Measurements from ENCODE around the gene TTLL7.

TTLL7 gene, protein sequence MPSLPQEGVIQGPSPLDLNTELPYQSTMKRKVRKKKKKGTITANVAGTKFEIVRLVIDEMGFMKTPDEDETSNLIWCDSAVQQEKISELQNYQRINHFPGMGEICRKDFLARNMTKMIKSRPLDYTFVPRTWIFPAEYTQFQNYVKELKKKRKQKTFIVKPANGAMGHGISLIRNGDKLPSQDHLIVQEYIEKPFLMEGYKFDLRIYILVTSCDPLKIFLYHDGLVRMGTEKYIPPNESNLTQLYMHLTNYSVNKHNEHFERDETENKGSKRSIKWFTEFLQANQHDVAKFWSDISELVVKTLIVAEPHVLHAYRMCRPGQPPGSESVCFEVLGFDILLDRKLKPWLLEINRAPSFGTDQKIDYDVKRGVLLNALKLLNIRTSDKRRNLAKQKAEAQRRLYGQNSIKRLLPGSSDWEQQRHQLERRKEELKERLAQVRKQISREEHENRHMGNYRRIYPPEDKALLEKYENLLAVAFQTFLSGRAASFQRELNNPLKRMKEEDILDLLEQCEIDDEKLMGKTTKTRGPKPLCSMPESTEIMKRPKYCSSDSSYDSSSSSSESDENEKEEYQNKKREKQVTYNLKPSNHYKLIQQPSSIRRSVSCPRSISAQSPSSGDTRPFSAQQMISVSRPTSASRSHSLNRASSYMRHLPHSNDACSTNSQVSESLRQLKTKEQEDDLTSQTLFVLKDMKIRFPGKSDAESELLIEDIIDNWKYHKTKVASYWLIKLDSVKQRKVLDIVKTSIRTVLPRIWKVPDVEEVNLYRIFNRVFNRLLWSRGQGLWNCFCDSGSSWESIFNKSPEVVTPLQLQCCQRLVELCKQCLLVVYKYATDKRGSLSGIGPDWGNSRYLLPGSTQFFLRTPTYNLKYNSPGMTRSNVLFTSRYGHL

DNA sequence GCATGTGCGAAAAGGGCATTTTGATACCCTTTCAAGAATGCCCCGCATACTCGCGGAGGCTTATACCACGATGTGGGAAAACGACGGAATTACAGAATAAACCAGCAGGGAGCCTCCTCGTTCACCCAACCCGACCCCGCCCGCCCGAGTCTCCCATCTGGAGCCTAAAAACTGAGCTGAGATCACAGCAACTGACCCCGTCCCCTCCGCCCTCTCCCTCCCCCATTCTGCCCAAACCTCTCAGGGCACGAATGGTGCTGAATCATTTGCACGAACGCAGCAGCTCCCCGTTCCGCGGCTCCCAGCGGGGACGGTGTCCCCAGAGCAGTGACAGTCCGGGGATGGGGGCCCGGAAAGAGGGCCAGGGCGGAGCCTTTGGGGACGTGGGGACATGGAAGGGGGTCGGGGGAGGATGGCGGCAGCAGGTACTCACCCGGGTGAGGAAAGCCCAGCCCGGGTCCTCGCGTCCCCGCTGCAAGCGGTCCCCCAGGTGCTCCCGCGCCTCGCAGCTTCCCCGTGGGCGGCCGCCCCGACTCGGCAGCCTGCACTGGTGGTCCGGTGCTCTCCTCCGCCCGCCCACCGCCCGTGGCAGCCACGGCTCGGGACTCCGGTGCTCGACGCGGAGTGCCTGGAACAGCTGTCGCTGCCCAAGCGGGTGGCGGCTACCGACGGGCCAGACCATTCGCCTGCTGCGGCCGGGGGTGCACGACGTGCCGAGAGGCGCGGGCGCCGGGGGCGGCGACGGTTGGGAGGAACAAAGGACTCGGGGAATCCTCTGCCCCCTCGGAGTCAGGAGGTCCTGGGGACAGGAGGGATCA, at the start of gene TTLL7:
Gene TTLL7 (minus strand): TSS at position 635 of the 818 bp plus-strand sequence. CDS start 46,921 bp downstream, outside the sequence.
- no peak within 1 kb of the TSS for H3K27ac ChIP-seq (ENCODE audit: low read length)
- H3K9me3 ChIP-seq (ENCODE audit: insufficient read depth, low read depth, low read length) = no peaks in the 10 kb centered on the region
- peaks cover 68% of the 10 kb centered on the region for H3K27me3 ChIP-seq (ENCODE audit: insufficient read depth, low read length)
- H3K4me1 ChIP-seq (ENCODE audit: insufficient read depth, low read length) = peaks cover 2% of the 10 kb centered on the region; the same call in 1 of the 2 replicates
- H3K36me3 ChIP-seq (ENCODE audit: insufficient read depth, low read depth, low read length) = no peaks in the 10 kb centered on the region
- H3K9ac ChIP-seq (ENCODE audit: low read depth, low read length) = peak within 1 kb of the TSS; percentile 87
- H3K4me3 ChIP-seq (ENCODE audit: low read length) = peak within 1 kb of the TSS; percentile 86

DNA sequence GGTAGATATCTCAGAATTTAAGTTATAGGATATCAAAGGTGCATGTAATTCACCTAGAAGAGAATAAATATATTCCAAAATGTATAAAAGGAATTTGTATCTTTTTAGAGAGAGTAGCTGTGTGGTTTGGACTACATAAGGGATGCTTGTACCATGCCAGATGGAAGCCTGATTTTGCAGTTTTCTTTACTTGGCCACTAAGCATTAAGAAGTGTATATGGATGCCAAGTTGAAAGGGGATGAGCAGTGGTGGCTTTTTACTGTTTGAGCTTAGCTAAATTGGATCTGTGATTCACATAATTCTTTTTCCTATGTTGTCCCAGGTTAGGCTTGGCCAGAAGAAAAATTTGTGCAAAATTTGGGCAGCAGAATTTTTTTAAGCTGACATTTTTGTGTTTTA, 43.5 kb upstream of the TTLL7 start:
- Histone ChIP-seq H3K4me1 (ENCODE audit: insufficient read depth, low read length) (no peaks in the 10 kb centered on the region), H3K36me3 (ENCODE audit: insufficient read depth, low read depth, low read length) (no peaks in the 10 kb centered on the region), H3K27me3 (ENCODE audit: insufficient read depth, low read length) (peaks cover 6% of the 10 kb centered on the region; the same call in 1 of the 2 replicates), H3K27ac (ENCODE audit: low read length) (no peak overlapping the region), H3K4me3 (ENCODE audit: low read length) (no peak overlapping the region), H3K9ac (ENCODE audit: low read depth, low read length) (no peak overlapping the region), H3K9me3 (ENCODE audit: insufficient read depth, low read depth, low read length) (no peaks in the 10 kb centered on the region)

DNA sequence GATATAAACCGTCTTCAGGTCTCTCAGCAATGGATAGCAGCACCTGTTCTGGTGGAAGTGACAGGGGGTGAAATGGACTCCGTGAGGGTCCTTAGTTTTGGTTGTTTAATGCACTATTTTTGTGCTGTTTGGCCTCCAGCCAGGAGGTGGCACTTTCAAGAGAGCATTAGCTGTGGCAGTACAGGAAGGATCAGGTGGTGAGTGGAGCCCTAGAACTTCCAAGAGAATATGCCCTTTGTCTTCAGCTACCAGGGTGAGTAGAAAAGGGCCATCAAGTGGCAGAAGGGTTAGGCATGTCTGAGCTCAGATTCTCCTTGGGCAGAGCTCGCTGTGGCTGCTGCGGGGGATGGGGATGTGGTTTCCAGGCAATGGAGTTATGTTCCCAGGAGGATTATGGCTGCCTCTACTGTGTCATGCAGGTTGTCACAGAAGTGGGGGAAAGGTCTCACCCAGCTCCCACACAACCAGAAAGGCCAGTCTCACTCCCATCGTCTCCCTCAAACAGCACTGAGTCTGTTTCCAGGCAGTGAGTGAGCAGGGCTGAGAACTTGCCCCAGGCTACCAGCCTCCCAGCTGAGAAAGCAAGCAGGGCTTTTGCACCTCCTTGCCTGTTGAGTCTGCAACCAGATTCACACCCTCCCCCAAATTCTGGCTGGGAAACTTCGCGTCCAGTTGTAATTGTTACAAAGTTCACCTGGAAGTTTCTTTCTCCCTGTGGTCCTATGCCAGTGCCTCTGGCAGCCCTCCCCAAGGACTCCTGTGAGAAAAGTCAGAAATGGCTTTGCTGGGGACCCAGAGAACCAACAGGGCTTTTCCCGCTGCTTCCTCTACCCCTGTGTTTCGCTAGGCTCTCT, 39.1 kb upstream of the TTLL7 start:
- no peak overlapping the region for H3K27ac ChIP-seq (ENCODE audit: low read length)
- H3K4me3 ChIP-seq (ENCODE audit: low read length) = no peak overlapping the region
- no peak overlapping the region for H3K9ac ChIP-seq (ENCODE audit: low read depth, low read length)

DNA sequence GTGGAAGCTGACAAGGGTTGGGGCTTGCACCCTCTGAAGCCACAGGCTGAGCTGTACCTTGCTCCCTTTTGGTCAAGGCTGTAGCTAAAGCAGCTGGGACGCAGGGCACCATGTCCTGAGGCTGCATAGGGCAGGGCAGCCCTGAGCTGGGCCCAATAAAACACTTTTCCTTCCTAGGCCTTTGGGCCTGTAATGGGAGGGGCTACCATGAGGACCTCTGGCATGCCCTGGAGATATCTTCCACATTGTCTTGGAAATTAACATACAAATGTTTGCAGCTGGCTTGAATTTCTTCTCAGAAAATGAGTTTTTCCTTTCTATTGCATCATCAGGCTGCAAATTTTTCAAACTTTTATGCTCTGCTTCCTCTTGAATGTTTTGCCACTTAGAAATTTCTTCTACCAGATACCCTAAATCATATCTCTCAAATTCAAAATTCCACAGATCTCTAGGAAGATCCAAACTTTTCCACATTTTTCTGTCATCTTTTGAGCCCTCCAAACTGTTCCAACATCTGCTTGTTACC, 32.9 kb upstream of the TTLL7 start:
- no peak overlapping the region for H3K4me3 ChIP-seq (ENCODE audit: low read length)
- no peak overlapping the region for H3K9ac ChIP-seq (ENCODE audit: low read depth, low read length)
- no peak overlapping the region for H3K27ac ChIP-seq (ENCODE audit: low read length)
- H3K9me3 ChIP-seq (ENCODE audit: insufficient read depth, low read depth, low read length) = peaks cover 6% of the 10 kb centered on the region; the same call in 1 of the 2 replicates
- H3K4me1 ChIP-seq (ENCODE audit: insufficient read depth, low read length) = no peaks in the 10 kb centered on the region
- H3K27me3 ChIP-seq (ENCODE audit: insufficient read depth, low read length) = peaks cover 89% of the 10 kb centered on the region
- no peaks in the 10 kb centered on the region for H3K36me3 ChIP-seq (ENCODE audit: insufficient read depth, low read depth, low read length)

More for the DNA sequence above, 39.1 kb upstream of the TTLL7 start:
- H3K27me3 ChIP-seq (ENCODE audit: insufficient read depth, low read length) = peaks cover 34% of the 10 kb centered on the region
- peaks cover 6% of the 10 kb centered on the region; the same call in 1 of the 2 replicates for H3K9me3 ChIP-seq (ENCODE audit: insufficient read depth, low read depth, low read length)
- H3K36me3 ChIP-seq (ENCODE audit: insufficient read depth, low read depth, low read length) = no peaks in the 10 kb centered on the region
- no peaks in the 10 kb centered on the region for H3K4me1 ChIP-seq (ENCODE audit: insufficient read depth, low read length)

DNA sequence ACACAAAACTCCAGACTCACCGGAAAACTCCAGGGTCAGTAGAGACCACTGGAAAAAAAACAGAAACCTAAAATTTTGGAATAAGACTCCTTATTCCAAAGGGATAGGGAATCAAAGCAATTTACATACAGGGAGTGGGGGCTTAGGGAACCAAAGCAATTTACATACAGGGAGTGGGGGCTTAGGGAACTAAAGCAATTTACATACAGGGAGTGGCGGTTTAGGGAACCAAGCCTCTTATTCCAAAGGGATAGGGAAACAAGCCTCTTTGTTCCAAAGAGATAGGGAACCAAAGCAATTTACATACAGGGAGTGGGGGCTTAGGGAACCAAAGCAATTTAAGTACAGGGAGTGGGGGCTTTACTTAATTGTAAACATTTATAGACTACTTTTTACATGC, 28.4 kb upstream of the TTLL7 start:
- H3K27ac ChIP-seq (ENCODE audit: low read length) = no peak overlapping the region
- no peaks in the 10 kb centered on the region for H3K36me3 ChIP-seq (ENCODE audit: insufficient read depth, low read depth, low read length)

DNA sequence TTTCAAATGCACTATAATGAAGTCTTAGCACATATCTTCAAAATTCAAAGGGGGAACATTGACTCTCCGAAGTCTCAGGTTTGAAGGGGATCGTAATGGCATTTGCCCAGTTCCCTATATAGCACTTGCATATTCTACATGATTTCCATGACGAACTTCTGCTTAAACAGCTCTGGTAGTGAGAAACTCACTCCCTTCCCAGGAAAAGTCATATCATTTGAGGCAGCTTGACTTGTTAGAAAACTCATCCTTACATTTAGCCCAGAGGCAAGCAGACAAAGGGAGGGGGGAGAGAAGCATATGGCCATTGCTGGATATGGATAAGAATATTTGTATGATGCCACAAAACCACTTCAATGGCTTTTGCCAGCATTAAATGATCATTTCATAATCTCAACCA, 27.0 kb upstream of the TTLL7 start:
- Histone ChIP-seq H3K4me3 (ENCODE audit: low read length) (no peak overlapping the region), H3K27ac (ENCODE audit: low read length) (no peak overlapping the region), H3K4me1 (ENCODE audit: insufficient read depth, low read length) (no peaks in the 10 kb centered on the region), H3K27me3 (ENCODE audit: insufficient read depth, low read length) (peaks cover 95% of the 10 kb centered on the region), H3K9ac (ENCODE audit: low read depth, low read length) (no peak overlapping the region), H3K9me3 (ENCODE audit: insufficient read depth, low read depth, low read length) (0 out of 2 replicates have a peak, but pooled peaks cover 8% of the 10 kb centered on the region), H3K36me3 (ENCODE audit: insufficient read depth, low read depth, low read length) (no peaks in the 10 kb centered on the region)

More for the DNA sequence above, 28.4 kb upstream of the TTLL7 start:
- H3K4me1 ChIP-seq (ENCODE audit: insufficient read depth, low read length) = no peaks in the 10 kb centered on the region
- H3K9ac ChIP-seq (ENCODE audit: low read depth, low read length) = no peak overlapping the region
- H3K9me3 ChIP-seq (ENCODE audit: insufficient read depth, low read depth, low read length) = 0 out of 2 replicates have a peak, but pooled peaks cover 1% of the 10 kb centered on the region
- peaks cover 100% of the 10 kb centered on the region for H3K27me3 ChIP-seq (ENCODE audit: insufficient read depth, low read length)
- no peak overlapping the region for H3K4me3 ChIP-seq (ENCODE audit: low read length)

DNA sequence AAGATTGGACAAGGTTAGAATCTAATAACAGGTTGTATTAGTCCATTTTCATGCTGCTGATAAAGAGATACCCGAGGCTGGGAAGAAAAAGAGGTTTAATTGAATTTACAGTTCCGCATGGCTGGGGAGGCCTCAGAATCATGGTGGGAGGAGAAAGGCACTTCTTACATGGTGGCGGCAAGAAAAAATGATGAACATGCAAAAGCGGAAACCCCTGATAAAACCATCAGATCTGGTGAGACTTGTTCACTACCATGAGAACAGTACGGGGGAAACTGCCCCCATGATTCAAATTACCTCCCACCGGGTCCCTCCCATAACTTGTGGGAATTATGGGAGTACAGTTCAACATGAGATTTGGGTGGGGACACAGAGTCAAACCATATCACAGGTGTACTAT, 22.9 kb upstream of the TTLL7 start:
- Histone ChIP-seq H3K36me3 (ENCODE audit: insufficient read depth, low read depth, low read length) (no peaks in the 10 kb centered on the region), H3K9me3 (ENCODE audit: insufficient read depth, low read depth, low read length) (0 out of 2 replicates have a peak, but pooled peaks cover 8% of the 10 kb centered on the region), H3K27me3 (ENCODE audit: insufficient read depth, low read length) (peaks cover 75% of the 10 kb centered on the region), H3K4me1 (ENCODE audit: insufficient read depth, low read length) (no peaks in the 10 kb centered on the region), H3K27ac (ENCODE audit: low read length) (no peak overlapping the region), H3K4me3 (ENCODE audit: low read length) (no peak overlapping the region), H3K9ac (ENCODE audit: low read depth, low read length) (no peak overlapping the region)

DNA sequence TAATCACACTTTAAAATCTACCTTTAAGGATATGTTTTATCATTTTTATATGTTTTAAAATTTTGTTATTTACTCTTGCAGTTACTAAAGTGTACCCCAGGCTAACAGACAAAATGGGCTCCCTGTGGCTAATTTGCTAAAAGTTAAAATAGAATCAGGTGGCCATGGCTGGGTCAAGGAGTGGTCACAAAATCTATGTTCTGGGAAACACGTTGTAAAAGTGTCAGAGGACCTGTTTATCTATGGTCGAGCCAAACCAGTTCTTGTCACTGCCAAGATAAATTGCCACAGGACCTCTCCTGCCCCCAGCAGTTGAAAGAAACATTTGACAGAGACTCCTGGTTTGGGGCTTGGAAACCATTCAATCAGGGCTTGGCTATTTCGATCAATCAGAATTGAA, 21.2 kb upstream of the TTLL7 start:
- Histone ChIP-seq H3K27ac (ENCODE audit: low read length) (no peak overlapping the region), H3K27me3 (ENCODE audit: insufficient read depth, low read length) (peaks cover 59% of the 10 kb centered on the region), H3K9ac (ENCODE audit: low read depth, low read length) (no peak overlapping the region)

DNA sequence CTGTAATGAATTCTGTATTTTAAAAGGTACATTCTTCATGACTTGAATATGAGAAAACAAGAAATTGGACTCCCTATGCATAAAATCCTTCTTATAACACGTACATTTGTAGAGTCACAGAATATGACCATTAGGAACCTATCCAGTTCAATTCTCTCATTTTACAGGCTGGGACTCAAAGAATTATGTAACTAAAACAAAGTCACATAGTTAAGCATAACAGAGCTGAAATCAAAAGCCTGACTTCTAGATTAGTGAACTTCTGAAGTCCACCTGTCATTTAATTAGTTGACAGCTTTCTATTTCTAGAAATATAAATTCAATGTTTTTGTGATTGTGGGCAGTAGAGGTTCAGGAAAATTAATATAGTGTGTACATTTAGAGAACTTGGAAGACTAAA, 20.3 kb upstream of the TTLL7 start:
- 0 out of 2 replicates have a peak, but pooled peaks cover 8% of the 10 kb centered on the region for H3K9me3 ChIP-seq (ENCODE audit: insufficient read depth, low read depth, low read length)

More for the DNA sequence above, 21.2 kb upstream of the TTLL7 start:
- Histone ChIP-seq H3K9me3 (ENCODE audit: insufficient read depth, low read depth, low read length) (0 out of 2 replicates have a peak, but pooled peaks cover 8% of the 10 kb centered on the region), H3K4me1 (ENCODE audit: insufficient read depth, low read length) (no peaks in the 10 kb centered on the region), H3K36me3 (ENCODE audit: insufficient read depth, low read depth, low read length) (no peaks in the 10 kb centered on the region), H3K4me3 (ENCODE audit: low read length) (no peak overlapping the region)

DNA sequence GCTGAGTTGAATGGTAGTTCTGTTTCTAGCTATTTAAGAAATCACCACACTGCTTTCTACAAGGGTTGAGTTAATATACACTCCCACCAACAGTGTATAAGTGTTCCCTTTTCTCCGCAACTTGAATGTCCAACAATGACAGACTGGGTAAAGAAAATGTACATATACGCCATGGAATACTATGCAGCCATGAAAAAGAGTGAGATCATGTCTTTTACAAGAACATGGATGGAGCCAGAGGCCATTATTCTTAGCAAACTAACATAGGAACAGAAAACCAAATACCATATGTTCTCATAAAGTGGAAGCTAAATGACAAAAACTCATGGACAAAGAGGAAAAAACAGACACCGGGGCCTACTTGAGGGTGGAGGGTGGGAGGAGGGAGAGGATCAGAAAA, 14.8 kb upstream of the TTLL7 start:
- Histone ChIP-seq H3K9me3 (ENCODE audit: insufficient read depth, low read depth, low read length) (no peaks in the 10 kb centered on the region), H3K27ac (ENCODE audit: low read length) (no peak overlapping the region), H3K9ac (ENCODE audit: low read depth, low read length) (no peak overlapping the region), H3K4me3 (ENCODE audit: low read length) (no peak overlapping the region), H3K4me1 (ENCODE audit: insufficient read depth, low read length) (no peaks in the 10 kb centered on the region), H3K27me3 (ENCODE audit: insufficient read depth, low read length) (peaks cover 10% of the 10 kb centered on the region; the same call in 1 of the 2 replicates), H3K36me3 (ENCODE audit: insufficient read depth, low read depth, low read length) (no peaks in the 10 kb centered on the region)

More for the DNA sequence above, 20.3 kb upstream of the TTLL7 start:
- Histone ChIP-seq H3K4me3 (ENCODE audit: low read length) (no peak overlapping the region), H3K4me1 (ENCODE audit: insufficient read depth, low read length) (no peaks in the 10 kb centered on the region), H3K27ac (ENCODE audit: low read length) (no peak overlapping the region), H3K9ac (ENCODE audit: low read depth, low read length) (no peak overlapping the region), H3K36me3 (ENCODE audit: insufficient read depth, low read depth, low read length) (no peaks in the 10 kb centered on the region), H3K27me3 (ENCODE audit: insufficient read depth, low read length) (peaks cover 49% of the 10 kb centered on the region)

All from iPS-20b (cell line).